HepG2 (cell line): Measurements from ENCODE around the gene NGLY1. TPM values are rescaled to one million over a fixed set of nuclear protein-coding genes. Genes with fewer than 3 reads are reported as not detected.

Source experiments
- ATAC-seq: fragments of 200-7000 bp; cut with Tn5 transposase; 3 replicates; pipeline ENCODE4 v1.9.1; 2020; ENCODE audit warnings: mild to moderate bottlenecking, moderate library complexity
- BruUV-seq: library from RNA; stranded (reverse); fragments of 400-500 nt; replicated peaks from 2 replicates; lab custom pipeline; 2021; lab: Mats Ljungman, UMichigan
- CTCF ChIA-PET: fragments of 300-600 bp; formaldehyde crosslinking; extraction: SDS; loops from one replicate; lab custom pipeline; 2021; ENCODE audit warnings: low total read pairs, inconsistent platforms, low intra/inter-chr PET ratio; lab: Yijun Ruan, JAX
- POLR2A ChIA-PET: fragments of 350-600 bp; sonication (Branson Sonifier 250); formaldehyde crosslinking; loops from one replicate; lab custom pipeline; 2020; ENCODE audit warnings: antibody characterized with exemption, inconsistent platforms; lab: Yijun Ruan, JAX
- DNase-seq: peaks from one replicate; pipeline ENCODE4 v3.0.0-alpha.2; 2015; ENCODE audit warnings: low spot score
- FAIRE-seq: peaks from 3 replicates; lab custom pipeline; 2011; peaks lifted over from hg19 to GRCh38; lab: Jason Lieb, UNC
- H2AFZ ChIP-seq: one replicate; pipeline ENCODE4 v1.6.1; 2011; ENCODE audit warnings: low read length, inconsistent platforms
- H3K27ac ChIP-seq: fragments of 300-600 bp; 3 replicates; pipeline ENCODE4 v1.8.0; 2011; ENCODE audit warnings: mixed run types, mild to moderate bottlenecking, mixed read lengths, low read length, inconsistent platforms; ENCODE audit not compliant: insufficient read depth; ENCODE audit errors: extremely low read length
- H3K27me3 ChIP-seq, 2 experiments: fragments of 200-600 bp in 1 of 2; 2 replicates in 1 of 2; 3 replicates in 1 of 2; pipeline versions ENCODE4 v1.6.0 to v1.8.0; 2011; ENCODE audit warnings: low read length in 2 of 2, mild to moderate bottlenecking in 2 of 2, moderate library complexity in 2 of 2, inconsistent platforms in 1 of 2; ENCODE audit not compliant: insufficient read depth in 2 of 2, control insufficient read depth in 1 of 2
- H3K36me3 ChIP-seq, 2 experiments: fragments of 200-600 bp in 1 of 2; replicated peaks in 1 of 2; 2 replicates in 1 of 2; 3 replicates in 1 of 2; pipeline versions ENCODE4 v1.5.1 to v1.8.0; 2011; ENCODE audit warnings: low read length in 2 of 2, inconsistent platforms in 1 of 2; ENCODE audit not compliant: insufficient read depth in 2 of 2, control insufficient read depth in 1 of 2
- H3K4me1 ChIP-seq: 2 replicates; pipeline ENCODE4 v1.5.1; 2012; ENCODE audit warnings: low read length, inconsistent platforms; ENCODE audit not compliant: insufficient read depth
- H3K4me2 ChIP-seq: 2 replicates; pipeline ENCODE4 v1.6.0; 2011; ENCODE audit warnings: low read depth, low read length, inconsistent platforms
- H3K4me3 ChIP-seq, 3 experiments: fragments of 200-600 bp in 1 of 3; sonication (generic), shearing (Covaris generic) in 1 of 3; replicated peaks in 1 of 3; 2 replicates each; pipeline ENCODE4 v1.5.1; 2011 to 2016; ENCODE audit warnings: low read length in 3 of 3, inconsistent platforms in 2 of 3, low read depth in 2 of 3, mild to moderate bottlenecking in 2 of 3, control low read depth in 1 of 3, mixed read lengths in 1 of 3; ENCODE audit not compliant: insufficient read depth in 1 of 3
- H3K79me2 ChIP-seq: one replicate; pipeline ENCODE4 v1.6.1; 2011; ENCODE audit warnings: low read length, inconsistent platforms; ENCODE audit not compliant: insufficient read depth
- H3K9ac ChIP-seq: 2 replicates; pipeline ENCODE4 v1.6.0; 2011; ENCODE audit warnings: mild to moderate bottlenecking, low read depth, low read length, inconsistent platforms; ENCODE audit not compliant: insufficient read depth
- H3K9me3 ChIP-seq: 2 replicates; pipeline ENCODE4 v1.5.1; 2012; ENCODE audit warnings: mild to moderate bottlenecking, low read length
- H4K20me1 ChIP-seq: 2 replicates; pipeline ENCODE4 v1.6.0; 2011; ENCODE audit warnings: inconsistent platforms, mild to moderate bottlenecking, low read length, moderate library complexity; ENCODE audit not compliant: insufficient read depth
- AKNA ChIP-seq: sonication (generic); formaldehyde crosslinking; IDR thresholded peaks from 2 replicates; pipeline ENCODE4 v1.4.0; 2020; ENCODE audit warnings: missing genetic modification reagents, borderline replicate concordance
- BATF2 ChIP-seq: sonication (generic); formaldehyde crosslinking; IDR thresholded peaks from 2 replicates; pipeline ENCODE4 v1.8.0; 2022; ENCODE audit warnings: mild to moderate bottlenecking, missing genetic modification reagents, moderate library complexity
- CENPX ChIP-seq: sonication (generic); formaldehyde crosslinking; IDR thresholded peaks from 2 replicates; pipeline ENCODE4 v1.9.0; 2021; ENCODE audit warnings: mild to moderate bottlenecking, missing genetic modification reagents, moderate library complexity
- CTCF ChIP-seq: sonication (generic); formaldehyde crosslinking; IDR thresholded peaks from 2 replicates; pipeline ENCODE4 v1.5.0; 2020; ENCODE audit warnings: mild to moderate bottlenecking, missing genetic modification reagents, moderate library complexity
- IKZF4 ChIP-seq: sonication (generic); formaldehyde crosslinking; IDR thresholded peaks from 2 replicates; pipeline ENCODE4 v1.5.1; 2020; ENCODE audit warnings: borderline replicate concordance, mild to moderate bottlenecking, low read depth, missing genetic modification reagents; ENCODE audit errors: not compliant biosample characterization
- MAZ ChIP-seq, 2 experiments: sonication (generic) in 1 of 2; formaldehyde crosslinking in 1 of 2; IDR thresholded peaks; 2 replicates each; pipeline versions ENCODE4 v1.5.0 to v1.6.1; 2012 to 2020; ENCODE audit warnings: low read depth in 2 of 2, mild to moderate bottlenecking in 2 of 2, borderline replicate concordance in 1 of 2, improper control_type of control experiment in 1 of 2, low read length in 1 of 2, missing genetic modification reagents in 1 of 2, moderate library complexity in 1 of 2
- NR2F6 ChIP-seq, 2 experiments: IDR thresholded peaks; 2 replicates each; pipeline ENCODE4 v1.6.1; 2016; ENCODE audit warnings: antibody characterized with exemption in 1 of 2, mild to moderate bottlenecking in 1 of 2
- RFX5 ChIP-seq: IDR thresholded peaks from 2 replicates; pipeline ENCODE4 v1.6.1; 2011; ENCODE audit warnings: low read depth, low read length, improper control_type of control experiment
- U2AF1 ChIP-seq: fragments of 200-400 bp; formaldehyde crosslinking; optimal IDR thresholded peaks from 2 replicates; pipeline ENCODE3; 2017; ENCODE audit warnings: mild to moderate bottlenecking, low read depth, low read length
- ZNF10 ChIP-seq: sonication (generic); formaldehyde crosslinking; IDR thresholded peaks from 2 replicates; pipeline ENCODE4 v1.4.0; 2020; ENCODE audit warnings: mild to moderate bottlenecking, low read depth, missing genetic modification reagents, borderline replicate concordance
- ZNF432 ChIP-seq: sonication (generic); formaldehyde crosslinking; IDR thresholded peaks from 2 replicates; pipeline ENCODE4 v1.5.0; 2020; ENCODE audit warnings: missing genetic modification reagents, mild to moderate bottlenecking, borderline replicate concordance
- ZNF644 ChIP-seq: IDR thresholded peaks from 2 replicates; pipeline ENCODE4 v1.6.1; 2016; ENCODE audit warnings: low read depth
- ZNF660 ChIP-seq: sonication (generic); formaldehyde crosslinking; IDR thresholded peaks from 2 replicates; pipeline ENCODE4 v1.5.1; 2020; ENCODE audit warnings: mild to moderate bottlenecking, low read depth, missing genetic modification reagents, borderline replicate concordance
- ZNF761 ChIP-seq: sonication (generic); formaldehyde crosslinking; conservative IDR thresholded peaks from 2 replicates; pipeline ENCODE4 v1.4.0; 2020; ENCODE audit warnings: mild to moderate bottlenecking, missing genetic modification reagents
- ZNF883 ChIP-seq: sonication (generic); formaldehyde crosslinking; IDR thresholded peaks from 2 replicates; pipeline ENCODE4 v1.5.1; 2020; ENCODE audit warnings: mild to moderate bottlenecking, missing genetic modification reagents; ENCODE audit errors: not compliant biosample characterization
- ZZZ3 ChIP-seq: sonication (generic); formaldehyde crosslinking; IDR thresholded peaks from 2 replicates; pipeline ENCODE4 v1.4.0; 2020; ENCODE audit warnings: missing genetic modification reagents, mild to moderate bottlenecking, borderline replicate concordance
- in situ Hi-C: cut with HindIII; loops from 2 replicates; pipeline ENCODE4 v1.10.0; 2017; ENCODE audit warnings: low pct_unique_long_range_greater_than_20kb; ENCODE audit not compliant: extremely low pct_ligation_motif_present
- intact Hi-C: fragments of 100-400 bp; cut with micrococcal nuclease; formaldehyde crosslinking; loops from one replicate; pipeline ENCODE4 v1.10.0; 2022; ENCODE audit not compliant: unreplicated experiment
- polyA plus RNA-seq, 8 experiments: library from polyadenylated mRNA; depleted of rRNA in 3 of 8; stranded (reverse) in 7 of 8; unstranded in 1 of 8; fragments of >200 nt; fragmentation: Illumina TruSeq in 4 of 8; extraction: Trizol in 4 of 8; gene quantifications; 2 replicates each; pipeline versions ENCODE4 v1.2.1 to v1.2.3, GENCODE V29; 2011 to 2016; ENCODE audit warnings: low read depth in 4 of 8, missing spikeins in 1 of 8, mixed read lengths in 1 of 8; ENCODE audit not compliant: insufficient read depth in 1 of 8
- total RNA-seq, 5 experiments: library from RNA; depleted of rRNA; stranded (reverse); fragments of >200 nt; fragmentation: Illumina TruSeq; extraction: Trizol; gene quantifications; 2 replicates each; pipeline ENCODE4 v1.2.3, GENCODE V29; 2016; ENCODE audit warnings: low read depth in 1 of 5

The NGLY1 gene
- total and polyA plus RNA-seq, 2 of the 13 experiments (the other 11 are each of a cell fraction or from before 2014, with no cell fraction given) = 28.2 to 44.5 TPM

GRCh38 chr3:25728101-25728500 lies 55.1 kb downstream of the NGLY1 start:
- no TSS peak for BruUV-seq
- Histone ChIP-seq H3K79me2 (no peaks in the 10 kb centered on the region), H3K27me3 (no peaks in the 10 kb centered on the region), H3K4me3 (no peak overlapping the region), H3K9ac (no peak overlapping the region), H3K36me3 (peaks cover 4 to 38% of the 10 kb centered on the region in 2 experiments), H3K27ac (no peak overlapping the region), H3K4me1 (no peaks in the 10 kb centered on the region), H3K4me2 (no peak overlapping the region), H4K20me1 (no peaks in the 10 kb centered on the region), H3K9me3 (no peaks in the 10 kb centered on the region), H2AFZ (no peak overlapping the region)
- in situ Hi-C loops = no loop called here
- intact Hi-C loops = loop anchor here (10.0 kb wide), 1 partner anchor 63 kb away; the partner anchor contains the start of gene TOP2B
- POLR2A ChIA-PET = no interaction called here
- DNase-seq = no peak
- no peak for ATAC-seq
- CTCF ChIA-PET = no interaction called here
- no peak for FAIRE-seq
- TF ChIP-seq CENPX (CRISPR knock-in tag) = no peak
- TF ChIP-seq ZNF432 (CRISPR knock-in tag) = no peak
- TF ChIP-seq AKNA (CRISPR knock-in tag) = no peak
- no peak for TF ChIP-seq MAZ (IDR thresholded peaks at IDR 0.05; ENCODE audit: borderline replicate concordance, low read depth, low read length)
- no peak for TF ChIP-seq MAZ (CRISPR knock-in tag; IDR thresholded peaks at IDR 0.05; ENCODE audit: low read depth)
- no peak for TF ChIP-seq ZZZ3
- no peak for TF ChIP-seq IKZF4 (CRISPR knock-in tag)
- no peak for TF ChIP-seq RFX5
- TF ChIP-seq ZNF660 (CRISPR knock-in tag) = no peak
- no peak for TF ChIP-seq ZNF644 (CRISPR knock-in tag)
- TF ChIP-seq ZNF761 (CRISPR knock-in tag) = no peak
- no peak for TF ChIP-seq ZNF883 (CRISPR knock-in tag)
- no peak for TF ChIP-seq BATF2 (CRISPR knock-in tag)
- no peak for TF ChIP-seq CTCF (CRISPR knock-in tag)
- no peak for TF ChIP-seq ZNF10
- no peak for TF ChIP-seq NR2F6 (IDR thresholded peaks at IDR 0.05)
- TF ChIP-seq NR2F6 (CRISPR knock-in tag; IDR thresholded peaks at IDR 0.05) = no peak
- no peak for TF ChIP-seq U2AF1
